ENCODE results near the gene PTPN14.

The PTPN14 gene

GRCh38 chr1:214476986-214477870, 74.2 kb downstream of the PTPN14 start:
- Mint-ChIP-seq H3K9me3 (peaks cover 1% of the 10 kb centered on the region), H3K36me3 (ENCODE audit: low read depth) (peaks cover 16% of the 10 kb centered on the region), H3K4me1 (peaks cover 38% of the 10 kb centered on the region), H3K27ac (peak overlapping the region; percentile 92), H3K4me3 (no peak overlapping the region), H3K27me3 (ENCODE audit: low read depth, poor library complexity) (no peaks in the 10 kb centered on the region)
- no peak for DNase-seq
- no peak for TF ChIP-seq CTCF (IDR thresholded peaks at IDR 0.05)

- DNase-seq, result no peak
- no peak for TF ChIP-seq CTCF (IDR thresholded peaks at IDR 0.05)
- Mint-ChIP-seq H3K27me3 (ENCODE audit: low read depth, poor library complexity) (no peaks in the 10 kb centered on the region), H3K4me3 (no peak overlapping the region), H3K4me1 (peaks cover 38% of the 10 kb centered on the region), H3K27ac (peak overlapping the region; percentile 92), H3K9me3 (peaks cover 3% of the 10 kb centered on the region), H3K36me3 (ENCODE audit: low read depth) (peaks cover 24% of the 10 kb centered on the region)
Measured at GRCh38 chr1:214476229-214476985, 75.0 kb downstream of the PTPN14 start.

- peak overlapping the region; percentile 62 for H3K27ac Mint-ChIP-seq
- H3K36me3 Mint-ChIP-seq (ENCODE audit: low read depth), result peaks cover 22% of the 10 kb centered on the region
- H3K4me3 Mint-ChIP-seq, result no peak overlapping the region
- no peak for DNase-seq
- peaks cover 3% of the 10 kb centered on the region for H3K9me3 Mint-ChIP-seq
- no peak for TF ChIP-seq CTCF (IDR thresholded peaks at IDR 0.05)
- no peaks in the 10 kb centered on the region for H3K27me3 Mint-ChIP-seq (ENCODE audit: low read depth, poor library complexity)
- peaks cover 38% of the 10 kb centered on the region for H3K4me1 Mint-ChIP-seq
Measured at GRCh38 chr1:214475746-214476145, 75.7 kb downstream of the PTPN14 start.

GRCh38 chr1:214475331-214475730, 76.1 kb downstream of the PTPN14 start:
- Mint-ChIP-seq H3K27ac (peak overlapping the region; percentile 62), H3K27me3 (ENCODE audit: low read depth, poor library complexity) (no peaks in the 10 kb centered on the region), H3K4me1 (peaks cover 38% of the 10 kb centered on the region), H3K9me3 (peaks cover 3% of the 10 kb centered on the region), H3K36me3 (ENCODE audit: low read depth) (peaks cover 18% of the 10 kb centered on the region), H3K4me3 (no peak overlapping the region)
- no peak for TF ChIP-seq CTCF (IDR thresholded peaks at IDR 0.05)
- DNase-seq, result no peak

GRCh38 chr1:214474467-214474866, 76.9 kb downstream of the PTPN14 start:
- H3K27me3 Mint-ChIP-seq (ENCODE audit: low read depth, poor library complexity), result no peaks in the 10 kb centered on the region
- H3K36me3 Mint-ChIP-seq (ENCODE audit: low read depth), result peaks cover 16% of the 10 kb centered on the region
- no peak overlapping the region for H3K4me3 Mint-ChIP-seq
- no peak for TF ChIP-seq CTCF (IDR thresholded peaks at IDR 0.05)
- DNase-seq, result no peak
- no peak overlapping the region for H3K27ac Mint-ChIP-seq
- H3K9me3 Mint-ChIP-seq, result peaks cover 3% of the 10 kb centered on the region
- peaks cover 38% of the 10 kb centered on the region for H3K4me1 Mint-ChIP-seq

Measured in nephron progenitor cell (in vitro differentiated cells).